Endometrial microvascular endothelial cells (primary cell): ENCODE results near the gene ZNRF3. TPM values are rescaled to one million over a fixed set of nuclear protein-coding genes. Genes with fewer than 3 reads are reported as not detected.

Experiments
- in situ Hi-C: cut with HindIII; loops from 2 replicates; pipeline ENCODE4 v1.10.0; 2017; ENCODE audit warnings: low sequenced_read_pairs, low pct_unique_long_range_greater_than_20kb; ENCODE audit errors: inconsistent ontology term
- total RNA-seq: library from RNA; depleted of rRNA; stranded (reverse); fragments of >200 nt; gene quantifications from one replicate; pipeline ENCODE4 v1.2.3, GENCODE V29; 2015; ENCODE audit errors: inconsistent ontology term

The ZNRF3 gene
- total RNA-seq, 1 donor from 2014 or later: 8.2 TPM

DNA sequence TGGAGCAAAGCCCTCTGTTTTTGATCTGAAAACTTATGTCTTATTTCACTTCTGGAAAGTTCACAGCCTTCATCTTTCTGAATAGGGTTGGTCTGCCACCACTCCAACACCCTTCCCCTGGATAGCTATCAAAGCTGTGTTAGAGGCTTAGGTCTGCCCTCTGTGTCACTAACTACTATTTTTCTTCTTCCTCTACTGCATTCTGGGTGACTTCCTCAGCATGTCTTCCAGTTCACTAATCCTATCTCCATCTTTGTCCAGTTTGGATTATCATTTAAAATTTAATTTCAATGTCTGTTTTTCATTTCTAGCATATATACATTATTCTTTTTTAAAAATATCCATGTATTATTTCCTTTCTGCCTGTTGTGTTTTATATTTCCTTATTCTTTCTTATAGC is 84.6 kb downstream of the ZNRF3 start:
- in situ Hi-C loops: no loop called here

DNA sequence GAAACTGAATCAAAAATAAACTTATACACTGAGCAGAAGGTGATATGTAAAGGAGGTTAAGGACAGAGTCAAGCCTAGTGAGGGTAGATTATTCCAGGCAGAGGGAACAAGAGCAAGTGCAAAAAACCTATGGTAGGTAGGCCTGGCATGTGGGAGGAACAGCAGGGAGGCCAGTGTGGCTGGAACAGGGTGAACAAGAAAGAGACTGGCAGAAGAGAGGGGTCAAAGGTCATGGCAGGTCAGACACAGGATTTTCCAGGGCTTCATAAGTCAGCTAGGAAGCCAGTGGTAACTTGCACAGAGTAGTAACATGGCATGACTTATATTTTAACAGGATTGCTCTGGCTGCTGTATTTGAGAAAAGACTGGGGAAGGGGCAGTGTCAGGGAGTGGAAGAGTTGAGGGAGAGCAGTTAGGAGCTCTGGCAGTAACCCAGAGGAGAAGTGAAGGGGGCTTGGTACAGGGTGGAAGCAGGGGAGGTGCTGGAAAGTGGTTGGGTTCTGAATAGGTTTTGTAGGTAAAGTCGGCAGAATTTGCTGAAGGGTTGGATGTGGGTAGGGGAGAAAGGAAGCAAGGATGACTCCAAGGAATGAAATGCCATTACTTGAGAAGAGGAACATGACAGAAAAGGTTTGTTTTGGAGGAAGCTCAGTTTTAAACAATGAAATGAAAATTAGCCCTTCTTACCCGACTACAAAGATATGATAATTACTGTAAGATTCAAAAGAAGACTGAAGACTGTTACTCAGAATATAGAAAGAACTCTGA is 86.2 kb downstream of the ZNRF3 start:
- in situ Hi-C loops: no loop called here

DNA sequence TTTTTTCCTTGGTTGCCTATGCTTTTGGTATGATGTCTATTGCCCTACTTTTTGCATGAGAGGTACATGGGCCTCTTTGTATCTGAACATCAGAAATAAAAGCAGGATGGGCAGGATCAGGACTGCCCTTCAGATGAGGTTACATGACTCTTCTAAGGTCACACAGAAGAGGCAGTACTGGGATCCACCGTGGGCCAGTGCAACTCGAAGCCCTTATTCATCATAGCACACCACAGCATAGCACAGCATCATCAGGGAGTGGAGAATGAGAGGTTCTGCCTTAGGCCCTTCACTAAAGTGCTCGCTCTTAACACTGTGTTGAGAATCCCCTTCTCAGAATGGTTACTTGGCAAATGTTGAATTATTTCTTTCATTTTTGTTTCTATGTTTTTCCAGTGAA is 90.0 kb downstream of the ZNRF3 start:
- in situ Hi-C loops: no loop called here

DNA sequence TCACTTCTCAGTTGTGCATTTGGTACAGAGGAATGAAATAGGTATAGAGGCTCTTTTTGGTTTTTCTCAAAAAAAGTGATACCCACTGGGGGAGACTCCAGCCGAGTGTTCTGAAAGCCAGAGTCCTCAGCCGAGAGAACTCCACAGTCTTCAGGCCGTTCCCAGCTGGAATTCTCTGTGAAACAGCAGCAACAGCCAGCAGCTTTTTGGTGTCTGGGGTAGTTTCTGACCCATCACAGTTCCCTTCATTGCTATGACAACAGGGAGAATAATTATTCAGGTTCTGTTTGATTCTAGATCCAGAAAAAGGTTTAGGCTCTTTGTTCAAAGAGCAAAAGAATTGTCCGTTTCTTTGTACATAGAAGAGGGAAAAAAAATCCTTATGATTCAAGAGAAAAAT is 93.7 kb downstream of the ZNRF3 start:
- in situ Hi-C loops: no loop called here

DNA sequence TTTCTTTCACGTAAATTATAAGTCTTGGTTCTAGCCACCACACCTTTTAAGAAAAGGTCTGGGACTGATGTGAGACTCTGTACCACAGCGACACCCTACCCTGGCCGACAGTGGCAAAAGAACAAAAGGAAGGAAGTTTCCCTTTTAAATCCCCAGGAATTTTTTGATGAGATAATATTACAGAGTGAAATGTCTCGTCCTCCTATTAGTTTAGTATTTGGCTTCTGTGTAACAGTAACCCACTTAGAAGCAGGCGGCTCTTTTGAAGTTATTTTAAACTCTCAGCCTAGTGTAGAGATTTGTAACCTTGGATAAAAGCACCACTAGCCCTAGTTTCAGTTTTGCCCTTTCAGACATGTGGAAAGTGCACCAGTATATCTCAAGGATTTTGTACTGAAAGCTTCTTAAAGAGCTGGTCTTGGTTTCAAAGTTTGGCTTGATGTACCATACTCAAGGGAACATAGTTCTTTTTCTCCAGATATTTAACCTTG is 94.2 kb downstream of the ZNRF3 start:
- in situ Hi-C loops: no loop called here

DNA sequence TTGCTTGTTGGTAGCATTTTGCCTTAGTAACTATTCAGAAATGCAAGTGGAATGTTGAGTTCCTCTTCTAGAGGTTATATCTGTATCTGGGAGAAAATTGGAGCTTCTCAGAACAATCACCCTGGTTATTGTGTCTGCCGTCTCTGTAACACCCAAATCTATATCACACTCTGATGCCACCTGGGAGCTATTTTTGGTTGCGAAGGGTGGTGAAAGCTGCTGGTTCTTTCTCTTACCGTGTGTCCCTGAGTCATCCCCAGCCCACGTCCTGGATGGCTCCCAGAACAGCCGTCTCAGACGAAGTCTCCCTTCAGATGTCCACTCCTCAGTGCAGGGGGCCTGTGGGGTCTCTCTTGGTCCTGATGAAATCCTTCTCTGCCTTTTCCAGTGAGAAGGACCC is 94.8 kb downstream of the ZNRF3 start:
- in situ Hi-C loops: no loop called here

DNA sequence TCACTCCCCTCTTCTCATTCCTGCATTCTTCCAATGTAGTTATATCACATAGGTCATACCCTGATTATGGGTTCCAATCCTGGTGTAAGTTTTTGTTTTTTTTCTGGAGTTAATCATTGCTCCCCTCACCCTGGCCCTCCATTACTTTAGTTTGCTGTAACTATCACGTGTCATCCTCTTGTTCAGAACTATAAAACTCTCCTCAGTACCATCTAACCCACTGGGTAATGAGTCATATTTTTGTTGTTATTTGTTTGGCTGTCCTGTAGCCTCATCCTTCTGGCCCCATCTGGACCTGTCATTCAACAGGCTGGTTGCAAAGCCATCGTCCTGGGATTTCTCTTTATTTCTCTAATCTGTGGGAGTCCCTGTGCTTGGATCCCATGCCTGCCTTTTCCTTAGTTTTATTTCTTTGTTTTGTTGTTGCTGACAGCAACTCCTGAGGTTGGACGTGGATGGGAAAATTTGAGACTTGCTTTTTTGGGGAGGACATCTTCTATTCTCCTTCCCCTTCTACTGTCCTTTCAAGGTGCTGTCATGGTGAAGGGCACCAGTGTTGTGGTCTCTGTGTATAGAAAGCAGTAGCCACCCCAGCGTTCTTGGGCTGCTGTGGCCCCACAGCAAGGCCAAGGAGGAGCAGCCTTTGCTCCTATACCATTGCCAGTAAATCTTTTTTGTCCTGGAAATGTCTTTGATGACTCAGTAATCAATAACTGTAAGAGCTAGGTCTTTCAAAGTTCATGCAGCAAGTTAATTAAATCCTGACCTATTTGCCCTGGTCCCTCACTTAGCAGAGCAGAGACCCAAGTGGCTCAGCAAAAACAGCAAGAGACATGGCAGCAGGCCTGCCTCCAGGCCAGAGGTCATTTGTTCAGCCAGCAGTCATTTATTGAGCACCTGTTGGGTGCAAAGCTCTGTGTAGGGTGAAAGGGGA is 95.8 kb downstream of the ZNRF3 start:
- in situ Hi-C loops: no loop called here

DNA sequence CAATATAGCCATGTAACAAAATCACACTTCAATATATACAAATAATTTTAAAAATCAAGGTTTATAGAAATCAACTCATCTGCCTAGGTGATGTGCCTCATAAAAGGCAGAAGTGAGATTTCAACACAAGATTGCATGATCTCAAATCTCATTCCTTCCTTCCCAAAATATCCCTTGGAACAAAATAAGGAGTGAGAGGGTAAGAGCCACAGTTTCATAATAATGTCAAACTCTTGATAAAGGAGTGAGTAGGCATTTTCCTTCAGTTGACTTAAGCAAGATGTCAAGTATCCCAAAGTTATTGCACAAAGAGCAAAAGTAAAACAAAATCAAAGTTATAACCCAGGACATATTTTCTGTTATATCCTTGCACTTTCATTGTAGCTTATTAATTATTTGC is 97.0 kb downstream of the ZNRF3 start:
- in situ Hi-C loops: no loop called here

DNA sequence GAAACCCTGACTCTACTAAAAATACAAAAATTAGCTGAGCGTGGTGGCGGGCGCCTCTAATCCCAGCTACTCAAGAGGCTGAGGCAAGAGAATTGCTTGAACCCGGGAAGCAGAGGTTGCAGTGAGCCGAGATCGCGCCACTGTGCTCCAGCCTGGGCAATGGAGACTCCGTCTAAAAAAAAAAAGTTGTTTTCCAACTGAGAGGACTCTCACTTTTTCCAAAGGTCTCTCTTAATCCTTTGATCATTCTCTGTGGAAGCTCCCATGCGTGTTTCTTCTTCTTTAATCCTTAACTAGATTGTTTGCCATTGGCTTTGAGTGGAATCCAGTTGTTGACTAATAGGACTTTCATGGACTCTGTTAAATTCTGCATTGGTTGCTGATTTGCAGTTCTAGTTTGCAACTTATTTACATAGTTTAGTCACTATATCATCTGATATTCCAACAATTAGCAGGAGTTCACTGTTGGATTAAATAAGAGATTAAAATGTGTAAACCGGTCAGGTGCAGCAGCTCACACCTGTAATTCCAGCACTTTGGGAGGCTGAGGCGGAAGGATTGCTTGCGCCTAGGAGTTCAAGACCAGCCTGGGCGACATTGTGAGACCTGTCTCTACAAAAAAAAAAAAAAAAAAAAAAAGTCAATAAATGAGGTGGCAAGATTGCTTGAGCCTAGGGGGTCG is 98.6 kb downstream of the ZNRF3 start:
- in situ Hi-C loops: no loop called here

DNA sequence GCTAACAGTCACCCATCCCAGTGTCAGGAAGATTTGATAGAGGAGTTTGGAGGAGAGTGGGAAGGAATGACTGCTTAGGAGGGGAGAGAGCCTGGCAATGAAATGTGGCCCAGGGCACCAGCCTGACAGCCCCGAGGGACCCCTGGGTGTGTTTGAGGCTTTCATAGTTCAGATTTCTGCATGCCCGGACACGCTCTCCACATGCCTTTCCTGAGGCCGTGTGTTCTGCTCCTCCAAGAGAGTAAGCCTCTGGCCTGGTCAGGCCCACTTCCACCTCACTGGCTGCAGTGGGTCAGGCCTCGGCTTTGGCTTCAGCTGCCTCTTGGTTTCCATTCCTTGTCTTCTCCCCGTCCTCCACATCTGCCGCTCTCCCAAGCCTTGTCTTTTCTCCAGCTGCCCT is 99.8 kb downstream of the ZNRF3 start:
- in situ Hi-C loops: no loop called here

DNA sequence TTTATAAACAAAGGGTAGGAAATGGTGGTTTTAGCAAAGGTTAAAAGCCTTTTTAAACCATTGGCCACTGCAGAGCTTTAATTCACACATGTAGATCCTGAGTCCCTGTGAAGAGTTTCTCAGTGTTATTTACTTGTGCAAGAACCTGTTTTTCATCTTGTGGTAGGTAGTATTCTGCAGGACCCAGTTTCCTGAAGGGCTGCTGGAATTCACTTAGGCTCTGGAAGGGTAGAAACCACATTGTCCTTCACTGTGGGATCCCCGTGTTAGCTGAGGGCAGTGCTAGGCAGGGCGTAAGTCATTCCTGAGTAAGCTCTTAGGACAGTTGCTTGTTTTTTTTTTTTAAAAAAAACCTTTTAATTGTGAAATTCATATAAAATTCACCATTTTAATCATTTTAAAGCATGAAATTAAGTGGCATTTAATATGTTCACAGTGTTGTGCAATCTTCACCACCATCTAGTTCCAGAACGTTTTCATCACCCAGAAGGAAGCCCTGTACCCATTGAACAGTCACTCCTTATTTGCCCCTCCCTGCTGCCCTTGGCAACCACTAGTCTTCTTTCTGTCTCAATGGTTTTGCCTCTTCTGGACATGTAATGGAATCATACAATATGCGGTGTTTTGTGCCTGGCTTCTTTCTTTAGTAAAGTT is 100.5 kb downstream of the ZNRF3 start:
- in situ Hi-C loops: no loop called here

DNA sequence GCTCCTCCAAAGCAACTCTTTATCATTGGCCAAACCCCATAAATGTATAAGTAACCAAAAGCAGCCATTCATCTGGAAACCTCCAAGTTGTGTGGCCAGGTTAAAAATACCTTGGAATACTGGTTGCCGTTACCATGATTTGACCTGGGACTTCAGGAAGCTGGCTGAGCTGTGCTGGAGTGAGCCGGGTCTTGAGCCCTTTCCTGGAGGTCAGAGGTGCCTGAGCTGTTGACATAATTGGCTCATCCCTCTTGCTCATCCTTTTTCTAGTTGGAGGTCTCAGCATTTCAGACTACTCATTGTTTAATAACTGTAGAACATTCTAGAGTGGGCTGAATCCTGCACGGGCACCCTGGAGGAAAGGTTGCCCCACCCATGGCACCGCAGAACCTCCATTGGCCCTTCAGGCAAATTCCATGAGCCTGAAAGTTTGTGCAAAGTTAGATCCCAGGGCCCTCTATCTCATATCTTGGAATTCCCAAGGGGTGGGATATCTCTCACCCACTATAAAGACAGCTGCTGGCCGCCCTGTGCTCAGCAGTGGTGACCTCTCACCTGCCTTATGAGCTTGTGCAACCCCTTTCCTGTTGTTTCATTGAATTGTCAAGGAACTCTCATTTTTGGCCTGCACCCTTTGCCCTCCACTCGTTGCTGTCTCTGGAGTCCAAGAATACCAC is 101.2 kb downstream of the ZNRF3 start:
- in situ Hi-C loops: no loop called here

DNA sequence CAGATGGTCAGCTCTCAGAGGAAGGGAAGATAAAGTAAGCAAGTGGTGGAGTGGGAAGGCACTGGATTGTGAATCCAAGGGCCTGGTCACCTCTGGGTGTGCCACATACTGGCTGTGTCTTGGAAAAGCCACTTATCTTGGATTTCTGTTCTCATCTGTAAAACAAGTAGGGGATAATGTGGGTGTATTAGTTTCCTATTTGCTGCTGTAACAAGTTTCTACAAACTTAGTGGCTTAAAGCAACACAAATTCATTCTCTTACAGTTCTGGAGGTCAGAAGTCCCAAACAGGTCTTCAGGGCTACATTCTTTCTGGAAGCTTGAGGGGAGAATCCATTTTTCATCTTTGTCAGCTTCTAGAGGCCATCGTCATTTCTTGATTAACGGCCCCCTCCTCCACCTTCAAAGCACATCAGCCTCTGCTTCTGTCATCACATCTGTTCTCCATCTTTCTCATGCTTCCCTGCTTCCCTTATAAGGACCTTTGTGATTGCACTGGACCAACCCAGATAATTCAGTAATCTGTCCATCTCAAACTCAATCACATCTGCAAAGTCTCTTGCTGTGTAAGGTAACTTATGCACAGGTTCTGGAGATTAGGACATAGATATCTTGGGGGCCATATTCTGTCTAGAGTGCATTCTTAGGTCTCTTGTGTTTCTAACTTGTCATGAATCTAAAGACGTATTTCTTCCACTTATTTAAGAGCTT is 102.4 kb downstream of the ZNRF3 start:
- in situ Hi-C loops: no loop called here

DNA sequence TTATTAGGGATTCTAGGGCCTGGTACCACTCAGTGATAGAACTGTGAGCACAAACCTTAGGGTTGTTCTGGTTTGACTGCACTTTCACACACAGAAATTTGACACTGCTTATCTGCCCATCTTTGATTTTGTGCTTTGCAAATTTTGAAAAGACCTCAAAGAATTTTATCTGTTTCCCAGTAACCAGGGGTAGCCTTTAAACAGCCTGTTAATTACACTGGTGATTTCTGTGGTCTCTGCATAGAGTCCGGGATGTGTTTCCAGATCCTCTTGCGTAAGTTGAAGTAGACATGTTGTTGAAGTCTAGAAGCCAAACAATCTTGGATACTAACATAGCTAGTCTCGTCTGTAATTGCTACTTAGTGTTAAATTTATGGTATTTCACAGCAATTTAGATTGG is 103.0 kb downstream of the ZNRF3 start:
- in situ Hi-C loops: no loop called here

DNA sequence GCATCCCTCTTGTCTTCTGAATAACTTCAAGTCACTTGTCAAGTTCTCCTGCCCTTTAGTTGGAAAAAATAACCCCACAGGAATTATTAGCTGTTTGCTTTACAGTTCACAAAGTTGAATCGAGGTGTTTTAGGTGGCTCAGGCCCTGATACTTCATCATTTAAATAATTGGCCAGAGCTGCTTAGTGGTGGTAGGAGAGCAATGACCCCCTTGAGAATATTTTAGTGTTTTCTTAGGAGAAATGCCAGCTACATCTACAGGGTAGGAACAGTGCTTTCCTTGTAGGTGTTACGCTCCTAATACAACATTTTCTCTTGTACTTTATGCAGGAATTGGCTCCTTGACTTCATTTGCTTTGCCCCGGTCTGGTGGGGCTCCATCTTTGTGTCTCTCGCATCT is 105.1 kb downstream of the ZNRF3 start:
- in situ Hi-C loops: no loop called here

DNA sequence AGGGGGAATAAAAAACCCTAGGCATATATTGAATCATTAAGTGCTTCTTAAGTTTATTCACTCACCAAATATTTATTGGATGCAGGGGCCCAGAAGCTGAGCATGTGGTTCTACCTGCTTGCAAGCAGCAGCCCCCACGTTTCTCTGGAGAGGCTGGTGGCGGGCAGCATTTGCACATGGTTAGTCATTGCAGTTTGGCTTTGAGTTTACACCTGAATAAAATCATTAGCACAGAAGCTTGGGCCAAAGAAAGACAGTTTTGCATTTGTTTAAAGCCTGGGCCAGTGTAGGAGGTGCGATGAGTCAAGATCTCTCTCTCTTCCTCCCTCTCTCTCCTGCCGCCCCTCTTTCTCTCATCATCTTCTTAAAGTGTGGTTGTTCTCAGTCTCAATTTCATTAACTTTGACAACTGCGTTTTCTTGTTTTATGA is 105.7 kb downstream of the ZNRF3 start:
- in situ Hi-C loops: no loop called here

DNA sequence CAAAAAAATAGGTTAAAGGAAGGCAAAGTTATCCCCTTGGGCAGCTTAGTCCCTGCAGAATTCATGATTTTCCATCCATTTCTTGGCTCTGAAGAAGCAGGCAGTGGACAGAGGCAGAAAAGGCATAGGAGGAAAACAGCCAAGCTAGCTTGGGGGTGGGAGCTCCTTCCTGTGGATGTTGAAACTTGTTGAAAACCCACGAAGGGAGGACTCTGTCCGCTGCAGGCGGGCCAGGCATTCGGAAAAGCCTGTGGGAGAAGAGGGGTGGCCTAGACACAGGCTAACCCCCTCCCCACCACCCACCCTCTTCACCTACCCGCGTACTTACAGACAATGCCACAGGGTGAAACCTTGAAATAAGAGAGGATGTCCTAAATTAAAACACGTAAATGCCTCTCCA is 106.1 kb downstream of the ZNRF3 start:
- in situ Hi-C loops: no loop called here

DNA sequence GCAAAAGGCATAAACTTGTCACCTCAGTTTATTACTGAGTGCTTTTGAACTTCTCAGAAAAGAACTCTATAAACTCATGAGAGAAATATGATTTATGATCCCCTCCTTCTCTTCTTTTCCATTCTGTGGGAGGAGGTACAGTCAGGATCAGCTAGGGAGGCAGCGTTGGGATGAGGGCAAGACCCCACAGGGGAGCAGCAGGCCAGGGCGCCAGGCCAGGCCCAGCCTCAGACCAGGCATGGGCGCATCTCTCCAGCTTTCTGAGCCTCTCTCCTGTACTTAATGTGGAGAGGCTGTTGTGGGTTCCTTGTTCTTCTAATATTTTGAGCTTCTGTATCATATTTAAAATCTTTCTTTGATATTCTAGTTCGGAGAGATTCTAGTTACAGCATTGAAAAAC is 106.5 kb downstream of the ZNRF3 start:
- in situ Hi-C loops: no loop called here
